SKM-1 treated with dmso at 0.1 percent for 144 hours (cell line): ENCODE results near the gene SMYD1.

Experiments used
- DNase-seq: peaks from one replicate; lab custom pipeline; 2025; ENCODE audit not compliant: unreplicated experiment; lab: John Stamatoyannopoulos, UW

SMYD1 gene

GRCh38 chr2:88086401-88086800 is 18.8 kb downstream of the SMYD1 start:
- DNase-seq, result no peak

DNA sequence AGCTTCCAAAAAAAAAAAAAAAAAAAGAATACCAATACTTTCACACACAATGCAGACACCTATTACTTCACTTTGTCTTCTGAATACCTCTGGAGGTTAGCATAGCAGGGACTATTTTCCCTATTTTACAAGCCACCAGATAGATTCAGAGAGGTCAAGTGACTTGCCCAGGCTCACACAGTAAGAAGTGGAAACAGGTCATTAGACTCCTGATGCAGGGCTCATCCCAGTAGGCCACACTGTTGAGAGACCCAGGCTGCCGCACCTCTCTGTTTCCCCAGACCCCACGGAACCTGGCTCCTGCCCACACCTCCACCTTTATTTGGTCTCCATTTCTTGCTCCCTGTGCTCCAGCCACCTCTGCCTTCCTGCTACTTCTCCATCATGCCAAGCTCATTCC is 19.4 kb downstream of the SMYD1 start:
- no peak for DNase-seq

DNA sequence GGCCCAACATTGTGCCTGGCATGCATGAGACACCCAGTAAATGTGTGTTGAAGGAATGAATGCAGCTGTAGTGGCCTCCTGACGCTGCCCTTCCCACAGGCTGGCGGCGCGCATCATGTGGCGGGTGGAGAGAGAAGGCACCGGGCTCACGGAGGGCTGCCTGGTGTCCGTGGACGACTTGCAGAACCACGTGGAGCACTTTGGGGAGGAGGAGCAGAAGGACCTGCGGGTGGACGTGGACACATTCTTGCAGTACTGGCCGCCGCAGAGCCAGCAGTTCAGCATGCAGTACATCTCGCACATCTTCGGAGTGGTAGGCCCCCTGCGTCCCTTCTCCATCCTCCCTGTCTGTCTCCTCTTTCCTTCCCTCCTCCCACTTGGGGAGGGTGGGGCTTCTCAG is 20.1 kb downstream of the SMYD1 start:
- no peak for DNase-seq

GRCh38 chr2:88088999-88089398 is 21.4 kb downstream of the SMYD1 start:
- DNase-seq, result no peak

DNA sequence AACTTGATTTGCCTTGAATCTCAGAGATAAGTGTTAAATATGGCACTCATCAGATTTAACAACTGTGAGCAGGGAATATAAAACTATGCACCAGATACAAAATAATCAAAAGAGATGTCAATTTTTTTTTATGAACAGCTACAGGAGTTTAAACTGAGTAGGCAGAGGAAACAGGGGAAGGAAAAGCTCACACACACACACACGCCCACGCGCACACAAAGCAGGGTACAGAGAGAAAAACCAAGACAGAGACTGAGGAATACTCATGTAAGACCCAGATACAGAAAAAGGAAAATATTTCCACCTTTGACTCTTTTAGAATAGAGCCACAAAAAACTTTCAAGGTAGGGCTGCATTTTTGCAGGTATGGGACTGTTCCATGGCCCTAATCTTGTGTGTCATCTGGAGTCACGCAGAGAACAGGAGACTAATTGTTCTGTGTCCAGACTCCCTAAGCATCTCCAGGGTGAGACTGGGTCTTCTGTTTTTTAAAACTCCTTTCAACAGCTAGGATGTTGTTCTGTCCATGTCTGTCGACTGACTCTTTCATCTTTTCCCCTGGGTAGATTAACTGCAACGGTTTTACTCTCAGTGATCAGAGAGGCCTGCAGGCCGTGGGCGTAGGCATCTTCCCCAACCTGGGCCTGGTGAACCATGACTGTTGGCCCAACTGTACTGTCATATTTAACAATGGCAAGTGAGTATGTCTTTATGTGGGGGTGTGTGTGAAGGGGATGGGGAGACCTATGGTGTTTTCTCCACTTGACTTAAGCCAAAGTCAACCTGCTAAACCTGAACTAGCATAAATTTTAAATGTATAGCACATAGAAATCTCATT is 23.0 kb downstream of the SMYD1 start:
- no peak for DNase-seq

GRCh38 chr2:88091943-88092342 is 24.3 kb downstream of the SMYD1 start:
- peak; percentile 76 for DNase-seq

DNA sequence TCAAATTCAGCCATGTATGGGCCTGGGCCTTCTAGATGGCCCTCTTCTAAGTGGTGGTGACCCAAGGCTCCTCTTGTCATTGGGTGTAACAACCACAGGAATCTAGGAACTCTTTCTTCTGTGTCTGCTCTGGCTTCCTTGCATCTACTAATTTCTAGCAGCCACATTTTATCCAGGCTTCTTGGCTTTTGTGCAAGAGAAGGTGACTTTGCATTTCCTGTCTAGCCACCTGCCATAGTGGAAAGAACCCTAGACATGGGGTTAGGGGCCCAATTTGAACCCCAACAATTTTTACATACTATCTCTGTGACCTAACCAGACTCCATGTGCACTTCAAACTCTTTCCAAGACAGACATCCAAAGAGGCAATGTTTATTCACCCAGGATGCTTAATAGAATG is 25.1 kb downstream of the SMYD1 start:
- DNase-seq, result no peak

DNA sequence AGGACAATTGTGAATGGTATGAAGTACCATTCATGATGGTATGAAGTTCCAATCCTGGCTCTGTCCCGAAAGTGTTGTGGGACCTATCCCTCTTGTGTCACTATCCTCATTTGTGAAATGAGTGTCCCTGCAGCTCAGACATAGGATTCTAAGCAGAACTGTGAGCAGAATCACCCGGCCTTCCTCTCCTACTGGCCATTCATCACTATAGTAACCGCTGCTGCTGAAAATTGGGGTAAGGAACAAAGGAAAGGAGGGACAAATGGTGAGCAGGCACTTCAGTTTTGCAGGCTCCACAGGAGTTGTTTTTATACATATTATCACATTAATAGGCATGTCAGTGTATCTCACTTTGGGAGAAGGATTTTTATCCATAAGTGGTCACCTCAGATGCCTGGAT is 27.4 kb downstream of the SMYD1 start:
- no peak for DNase-seq

DNA sequence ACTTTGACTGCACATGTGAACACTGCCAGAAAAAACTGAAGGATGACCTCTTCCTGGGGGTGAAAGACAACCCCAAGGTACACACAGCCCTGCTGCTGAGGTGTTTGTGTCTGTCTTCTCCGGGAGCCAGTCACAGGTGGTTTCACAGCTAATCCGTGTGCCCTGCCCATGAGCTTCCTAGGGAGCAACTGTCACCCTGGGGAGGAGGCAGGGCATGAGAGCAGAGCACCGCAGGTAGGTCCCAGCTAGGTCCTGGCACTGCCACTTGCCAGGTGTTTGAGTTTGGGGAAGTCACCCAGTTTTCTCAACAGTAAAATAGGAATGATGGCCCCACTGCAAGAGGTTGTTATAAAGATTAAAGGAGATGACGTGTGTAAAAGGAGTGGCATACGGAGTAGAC is 29.1 kb downstream of the SMYD1 start:
- no peak for DNase-seq

DNA sequence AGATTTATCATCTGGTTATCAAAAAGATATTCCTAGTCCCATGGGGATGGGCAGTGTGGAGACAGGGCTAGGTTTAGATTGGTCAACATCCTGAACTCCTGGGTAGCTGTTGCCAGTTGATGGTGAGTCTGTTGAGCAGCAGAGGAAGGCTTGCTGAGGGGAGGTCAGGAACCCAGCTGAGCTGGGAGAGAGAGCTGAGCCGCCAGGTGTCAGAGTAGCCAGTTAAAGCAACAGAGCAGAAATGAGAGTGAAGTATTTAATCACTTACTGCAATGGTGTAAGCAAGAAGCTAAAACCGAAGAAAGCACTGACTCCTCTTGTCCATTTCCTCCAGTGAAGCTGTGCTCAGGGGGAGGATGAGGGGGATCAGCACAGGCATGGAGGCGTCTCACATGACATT is 29.6 kb downstream of the SMYD1 start:
- DNase-seq, result no peak

- no peak for DNase-seq
These were observed 30.4 kb downstream of the SMYD1 start for GRCh38 chr2:88097891-88098557.

GRCh38 chr2:88098558-88098900 is 30.9 kb downstream of the SMYD1 start:
- no peak for DNase-seq

- DNase-seq, result no peak
These were observed 32.3 kb downstream of the SMYD1 start for GRCh38 chr2:88099798-88100488.

DNA sequence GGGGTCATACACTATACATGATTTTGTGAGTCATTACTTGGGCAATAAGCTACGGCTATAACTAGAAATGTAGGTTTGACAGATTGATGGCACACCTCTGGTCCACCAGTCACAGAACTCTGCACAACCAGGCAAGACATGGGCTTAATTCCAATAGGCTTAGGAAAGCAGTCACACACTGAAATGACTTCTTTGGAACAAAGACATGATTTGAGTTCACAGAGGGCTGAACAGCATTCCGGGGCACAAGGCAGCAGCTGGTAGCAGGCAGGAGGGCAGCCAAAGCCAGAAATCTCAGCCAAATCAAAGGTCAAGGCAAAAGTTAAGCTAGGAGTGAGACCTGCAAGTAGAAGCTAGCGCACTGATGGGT is 32.8 kb downstream of the SMYD1 start:
- DNase-seq, result no peak

- no peak for DNase-seq
These were observed 41.2 kb downstream of the SMYD1 start for GRCh38 chr2:88108796-88109195.

- DNase-seq, result no peak
These were observed 43.2 kb downstream of the SMYD1 start for GRCh38 chr2:88110830-88111229.

DNA sequence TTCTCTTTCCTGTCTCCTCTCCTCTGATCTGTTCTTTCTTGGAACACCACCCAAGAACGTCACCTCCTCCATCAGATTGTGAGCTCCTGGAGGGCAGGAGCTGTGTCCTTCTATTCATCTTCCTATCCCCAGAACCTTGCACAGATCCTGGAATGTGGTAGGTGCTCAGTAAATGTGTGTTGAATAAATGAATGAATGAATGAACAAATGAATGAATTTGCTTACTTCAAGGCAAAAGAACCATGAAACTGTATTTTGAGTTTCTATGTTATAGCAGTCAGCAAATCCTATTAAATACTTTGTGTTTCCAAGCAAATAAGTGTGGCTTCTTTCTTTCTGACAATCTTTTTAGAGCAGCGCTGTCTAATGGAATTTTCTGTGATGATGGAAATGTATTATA is 45.4 kb downstream of the SMYD1 start:
- DNase-seq, result no peak

GRCh38 chr2:88114889-88115288 is 47.3 kb downstream of the SMYD1 start:
- no peak for DNase-seq

DNA sequence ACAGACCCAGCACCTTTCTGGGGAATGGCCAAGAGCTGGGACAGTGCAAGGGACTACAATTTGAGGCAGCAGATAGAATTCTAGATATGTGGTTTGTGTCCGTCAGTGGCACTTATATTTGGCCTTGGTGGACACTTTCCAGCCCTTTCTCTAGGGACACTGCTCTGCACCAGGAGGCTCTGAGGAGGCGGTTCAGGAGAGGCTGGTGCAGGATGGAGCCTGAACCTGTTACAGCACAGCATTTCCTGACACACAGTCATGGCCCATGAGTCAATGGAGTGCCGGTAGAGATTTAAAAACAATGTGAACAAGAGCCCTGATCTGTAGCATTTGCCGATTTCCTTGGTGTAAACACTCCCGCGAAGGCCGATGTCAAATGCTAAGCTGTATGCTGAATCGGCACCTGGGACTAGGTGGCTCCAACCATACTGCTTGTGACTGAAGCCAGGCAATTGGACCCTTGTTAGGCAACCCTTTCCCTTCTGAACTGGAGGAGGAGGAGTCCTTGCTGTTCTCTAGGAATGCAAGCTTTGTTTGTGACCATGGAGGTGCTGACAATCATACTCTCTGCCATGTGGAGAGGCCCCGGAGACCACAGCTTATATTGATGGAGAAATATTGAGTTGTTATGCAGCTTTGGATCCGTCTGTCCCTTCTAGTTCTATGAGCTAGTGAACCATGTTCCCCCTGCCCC is 48.3 kb downstream of the SMYD1 start:
- no peak for DNase-seq

DNA sequence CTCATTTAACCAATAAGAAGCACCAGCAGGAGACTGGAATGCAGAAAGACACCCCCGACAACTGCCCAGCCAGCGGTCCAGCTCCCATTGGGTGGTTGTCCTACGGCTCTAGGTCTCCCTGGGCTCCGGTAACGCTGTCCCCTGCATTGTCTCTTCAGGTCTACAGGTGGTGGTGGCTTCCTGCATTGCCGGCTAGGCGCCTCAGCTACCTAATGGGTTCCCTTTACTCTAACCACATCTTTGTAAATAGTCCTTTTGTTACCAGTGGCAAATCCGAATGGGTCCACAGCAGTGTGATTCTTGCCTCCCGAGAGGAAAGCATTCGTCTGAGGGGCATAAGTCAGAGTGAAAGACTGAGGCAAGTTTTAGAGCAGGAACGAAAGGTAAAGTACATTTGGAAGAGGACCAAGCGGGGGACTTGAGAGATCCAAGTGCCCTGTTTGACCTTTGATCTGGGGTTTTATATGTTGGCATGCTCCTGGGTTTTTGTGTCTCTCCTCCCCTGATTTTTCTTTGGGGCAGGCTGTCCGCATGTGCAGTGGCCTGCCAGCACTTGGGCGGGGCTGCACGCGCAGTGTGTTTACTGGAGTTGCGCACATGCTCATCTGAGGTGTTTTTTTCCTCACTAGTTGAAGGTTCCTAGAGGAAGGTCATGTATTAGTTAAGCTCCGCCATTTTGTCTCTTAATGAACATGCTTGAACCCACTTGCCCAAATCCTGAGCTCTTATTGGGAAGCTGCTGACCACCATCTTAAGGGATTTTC is 49.2 kb downstream of the SMYD1 start:
- no peak for DNase-seq

- no peak for DNase-seq
These were observed 50.3 kb downstream of the SMYD1 start for GRCh38 chr2:88117973-88118372.
